ENCODE data around the gene CCSER1. TPM values are rescaled to one million over a fixed set of nuclear protein-coding genes. Genes with fewer than 3 reads are reported as not detected.

Gene CCSER1
- total RNA-seq, 3 donors from 2014 or later (not counting 1 experiment from before 2014, with no cell fraction given), result 0.87 to 1.1 (median 1.1) TPM

DNA sequence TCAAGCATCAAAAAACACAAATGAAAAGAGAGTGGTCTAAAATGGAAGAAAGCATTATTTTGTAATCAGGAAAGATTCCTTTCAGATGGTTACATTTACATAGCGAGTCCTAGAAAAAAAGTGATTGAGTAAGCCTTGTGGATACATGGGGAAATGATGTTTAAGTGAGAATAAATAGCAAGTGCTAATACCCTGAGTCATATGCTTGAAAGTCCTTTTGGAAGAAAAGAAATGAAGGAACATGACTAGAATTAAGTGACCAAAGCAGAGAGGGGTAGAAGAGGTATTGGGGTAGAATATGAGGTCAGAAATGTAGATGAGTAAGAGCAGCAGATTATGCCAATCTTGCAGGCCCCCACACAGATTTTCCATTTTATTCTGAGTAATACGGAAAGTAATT, 1361.8 kb downstream of the CCSER1 start:
- H3K27ac ChIP-seq (ENCODE audit: low read length), result no peak overlapping the region
- no peak overlapping the region for H3K4me3 Mint-ChIP-seq
- H3K4me3 ChIP-seq (ENCODE audit: low read length), result no peak overlapping the region
- WGBS (ENCODE audit: insufficient coverage), result 83% methylated on average over 1 of the region's 2 CpGs
- peaks cover 8 to 28% of the 10 kb centered on the region in 2 donors for H3K9me3 Mint-ChIP-seq
- intact Hi-C loops (cut with micrococcal nuclease), result no loop called here
- H3K36me3 ChIP-seq (ENCODE audit: control insufficient read depth, insufficient read depth, low read length), result no peaks in the 10 kb centered on the region
- TF ChIP-seq, protein P1, sequence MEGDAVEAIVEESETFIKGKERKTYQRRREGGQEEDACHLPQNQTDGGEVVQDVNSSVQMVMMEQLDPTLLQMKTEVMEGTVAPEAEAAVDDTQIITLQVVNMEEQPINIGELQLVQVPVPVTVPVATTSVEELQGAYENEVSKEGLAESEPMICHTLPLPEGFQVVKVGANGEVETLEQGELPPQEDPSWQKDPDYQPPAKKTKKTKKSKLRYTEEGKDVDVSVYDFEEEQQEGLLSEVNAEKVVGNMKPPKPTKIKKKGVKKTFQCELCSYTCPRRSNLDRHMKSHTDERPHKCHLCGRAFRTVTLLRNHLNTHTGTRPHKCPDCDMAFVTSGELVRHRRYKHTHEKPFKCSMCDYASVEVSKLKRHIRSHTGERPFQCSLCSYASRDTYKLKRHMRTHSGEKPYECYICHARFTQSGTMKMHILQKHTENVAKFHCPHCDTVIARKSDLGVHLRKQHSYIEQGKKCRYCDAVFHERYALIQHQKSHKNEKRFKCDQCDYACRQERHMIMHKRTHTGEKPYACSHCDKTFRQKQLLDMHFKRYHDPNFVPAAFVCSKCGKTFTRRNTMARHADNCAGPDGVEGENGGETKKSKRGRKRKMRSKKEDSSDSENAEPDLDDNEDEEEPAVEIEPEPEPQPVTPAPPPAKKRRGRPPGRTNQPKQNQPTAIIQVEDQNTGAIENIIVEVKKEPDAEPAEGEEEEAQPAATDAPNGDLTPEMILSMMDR (IDR thresholded peaks at IDR 0.05), result no peak
- no peaks in the 10 kb centered on the region for H3K27me3 ChIP-seq (ENCODE audit: control insufficient read depth, insufficient read depth, low read length)
- DNase-seq (no peak), ATAC-seq (no peak)
- no peaks in the 10 kb centered on the region for H3K4me1 ChIP-seq (ENCODE audit: control insufficient read depth, insufficient read depth, low read length)
- H3K4me1 Mint-ChIP-seq, result no peaks in the 10 kb centered on the region
- no peaks in the 10 kb centered on the region for H3K9me3 ChIP-seq (ENCODE audit: control insufficient read depth, insufficient read depth, low read length)
- H3K27me3 Mint-ChIP-seq (ENCODE audit: low read depth in 2 of 2), result no peaks in the 10 kb centered on the region
- H3K27ac Mint-ChIP-seq, result no peak overlapping the region
- H3K36me3 Mint-ChIP-seq, result no peaks in the 10 kb centered on the region

- Mint-ChIP-seq H3K27me3 (ENCODE audit: low read depth in 2 of 2) (no peaks in the 10 kb centered on the region), H3K36me3 (no peaks in the 10 kb centered on the region), H3K9me3 (peaks cover 0 to 2% of the 10 kb centered on the region in 2 donors), H3K27ac (no peak overlapping the region), H3K4me1 (no peaks in the 10 kb centered on the region), H3K4me3 (no peak overlapping the region)
- intact Hi-C loops (cut with micrococcal nuclease), result no loop called here
- Histone ChIP-seq H3K4me3 (ENCODE audit: low read length) (no peak overlapping the region), H3K36me3 (ENCODE audit: control insufficient read depth, insufficient read depth, low read length) (no peaks in the 10 kb centered on the region), H3K27me3 (ENCODE audit: control insufficient read depth, insufficient read depth, low read length) (no peaks in the 10 kb centered on the region), H3K9me3 (ENCODE audit: control insufficient read depth, insufficient read depth, low read length) (no peaks in the 10 kb centered on the region), H3K27ac (ENCODE audit: low read length) (no peak overlapping the region), H3K4me1 (ENCODE audit: control insufficient read depth, insufficient read depth, low read length) (no peaks in the 10 kb centered on the region)
- TF ChIP-seq, protein P1 (IDR thresholded peaks at IDR 0.05), result no peak
- no peak for DNase-seq
- no peak for ATAC-seq
- 84% methylated on average over 4 of the region's 4 CpGs for WGBS (ENCODE audit: insufficient coverage)
Observed at GRCh38 chr4:91497892-91498291, 1370.7 kb downstream of the CCSER1 start.

DNA sequence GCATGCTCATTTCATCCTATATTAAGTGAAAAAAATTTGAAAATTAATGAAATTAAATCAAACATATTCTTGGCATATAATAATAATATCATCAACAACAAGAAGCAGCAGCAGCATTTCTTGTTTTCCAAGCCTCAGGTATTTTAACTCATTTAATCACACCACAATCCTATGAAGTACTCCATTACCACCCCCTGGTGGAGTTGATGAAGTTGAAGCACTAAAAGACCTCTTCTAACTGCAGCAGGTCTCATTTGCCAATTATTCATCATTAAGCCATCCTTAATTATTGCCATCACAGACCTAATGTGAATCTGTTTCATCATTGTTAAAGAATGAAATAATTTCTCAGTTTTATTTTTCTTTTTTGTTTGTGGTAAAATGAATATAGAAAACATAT, 1375.2 kb downstream of the CCSER1 start:
- Mint-ChIP-seq H3K4me3 (no peak overlapping the region), H3K27me3 (ENCODE audit: low read depth in 2 of 2) (no peaks in the 10 kb centered on the region), H3K27ac (no peak overlapping the region), H3K36me3 (no peaks in the 10 kb centered on the region), H3K4me1 (no peaks in the 10 kb centered on the region), H3K9me3 (peaks cover 3 to 8% of the 10 kb centered on the region in 2 donors)
- no peaks in the 10 kb centered on the region for H3K27me3 ChIP-seq (ENCODE audit: control insufficient read depth, insufficient read depth, low read length)
- H3K27ac ChIP-seq (ENCODE audit: low read length), result no peak overlapping the region
- DNase-seq (no peak), ATAC-seq (no peak)
- no peaks in the 10 kb centered on the region for H3K4me1 ChIP-seq (ENCODE audit: control insufficient read depth, insufficient read depth, low read length)
- H3K36me3 ChIP-seq (ENCODE audit: control insufficient read depth, insufficient read depth, low read length), result no peaks in the 10 kb centered on the region
- TF ChIP-seq, protein P1 (IDR thresholded peaks at IDR 0.05), result no peak
- no peak overlapping the region for H3K4me3 ChIP-seq (ENCODE audit: low read length)
- intact Hi-C loops (cut with micrococcal nuclease), result no loop called here
- H3K9me3 ChIP-seq (ENCODE audit: control insufficient read depth, insufficient read depth, low read length), result no peaks in the 10 kb centered on the region

DNA sequence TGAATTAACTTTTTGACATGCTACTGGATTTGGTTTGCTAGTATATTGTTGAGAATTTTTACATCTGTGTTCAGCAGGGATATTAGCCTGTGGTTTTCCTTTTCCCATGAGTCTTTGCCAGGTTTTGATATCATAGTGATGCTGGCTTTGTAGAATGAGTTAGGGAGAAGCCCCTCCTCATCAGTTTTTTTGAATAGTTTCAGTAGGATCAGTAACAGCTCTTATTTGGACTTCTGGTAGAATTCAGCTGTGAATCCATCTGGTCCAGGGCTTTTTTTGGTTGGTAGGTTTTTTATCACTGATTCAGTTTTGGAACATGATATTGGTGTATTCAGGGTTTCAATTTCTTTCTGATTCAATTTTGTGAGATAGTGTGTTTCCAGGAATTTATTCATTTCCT, 1386.1 kb downstream of the CCSER1 start:
- peaks cover 11% of the 10 kb centered on the region for H3K36me3 Mint-ChIP-seq
- Histone ChIP-seq H3K36me3 (ENCODE audit: control insufficient read depth, insufficient read depth, low read length) (no peaks in the 10 kb centered on the region), H3K9me3 (ENCODE audit: control insufficient read depth, insufficient read depth, low read length) (no peaks in the 10 kb centered on the region), H3K4me1 (ENCODE audit: control insufficient read depth, insufficient read depth, low read length) (no peaks in the 10 kb centered on the region), H3K27me3 (ENCODE audit: control insufficient read depth, insufficient read depth, low read length) (no peaks in the 10 kb centered on the region), H3K4me3 (ENCODE audit: low read length) (no peak overlapping the region), H3K27ac (ENCODE audit: low read length) (no peak overlapping the region)
- peaks cover 17 to 27% of the 10 kb centered on the region in 2 donors for H3K9me3 Mint-ChIP-seq
- no peaks in the 10 kb centered on the region for H3K4me1 Mint-ChIP-seq
- TF ChIP-seq, protein P1 (IDR thresholded peaks at IDR 0.05), result no peak
- DNase-seq, result no peak
- intact Hi-C loops (cut with micrococcal nuclease), result no loop called here
- H3K4me3 Mint-ChIP-seq, result no peak overlapping the region
- H3K27me3 Mint-ChIP-seq (ENCODE audit: low read depth in 2 of 2), result no peaks in the 10 kb centered on the region
- no peak overlapping the region for H3K27ac Mint-ChIP-seq
- ATAC-seq, result no peak
